Tibial artery (tissue), 4 donors: Measurements from ENCODE around the gene AEBP2.

Experiments used
- DNase-seq, 2 donors: peaks; one replicate each; pipeline ENCODE4 v3.0.0-alpha.2; 2019
- H3K27ac ChIP-seq, 2 donors: fragments of 200-600 bp; sonication (generic) in 1 of 2; 1 replicate in 1 of 2; 2 replicates in 1 of 2; pipeline ENCODE4 v1.5.1; 2018 to 2019; ENCODE audit warnings: mild to moderate bottlenecking in 1 of 2
- H3K27me3 ChIP-seq, 2 donors: fragments of 200-600 bp; sonication (generic) in 1 of 2; one replicate each; pipeline versions ENCODE4 v1.5.1 to v1.6.0; 2016 to 2019
- H3K36me3 ChIP-seq, 3 donors: fragments of 200-600 bp; sonication (generic) in 2 of 3; one replicate each; pipeline ENCODE4 v1.5.1; 2016 to 2019; ENCODE audit warnings: mild to moderate bottlenecking in 2 of 3
- H3K4me1 ChIP-seq, 4 donors: fragments of 200-600 bp; sonication (generic) in 2 of 4; 1 replicate in 3 of 4; 2 replicates in 1 of 4; pipeline ENCODE4 v1.5.1; 2016 to 2019
- H3K4me3 ChIP-seq, 2 donors: fragments of 200-600 bp; sonication (generic) in 1 of 2; 1 replicate in 1 of 2; 2 replicates in 1 of 2; pipeline ENCODE4 v1.5.1; 2018 to 2019; ENCODE audit warnings: mild to moderate bottlenecking in 2 of 2
- H3K9me3 ChIP-seq, 3 donors: fragments of 200-600 bp; sonication (generic) in 1 of 3; one replicate each; pipeline ENCODE4 v1.5.1; 2016 to 2019
- intact Hi-C: fragments of 100-400 bp; cut with DNase I; formaldehyde crosslinking; loops from one replicate; pipeline ENCODE4 v1.15.0; 2023; ENCODE audit warnings: low total_unique reads
- TF ChIP-seq, protein P1 (sequence below), 2 experiments: fragments of 200-600 bp in 1 of 2; fragments of 450-650 bp in 1 of 2; IDR thresholded peaks; one replicate each; pipeline ENCODE4 v1.5.1; 2017 to 2019; ENCODE audit warnings: antibody characterized with exemption in 2 of 2, mild to moderate bottlenecking in 1 of 2, moderate library complexity in 1 of 2

Gene AEBP2

DNA sequence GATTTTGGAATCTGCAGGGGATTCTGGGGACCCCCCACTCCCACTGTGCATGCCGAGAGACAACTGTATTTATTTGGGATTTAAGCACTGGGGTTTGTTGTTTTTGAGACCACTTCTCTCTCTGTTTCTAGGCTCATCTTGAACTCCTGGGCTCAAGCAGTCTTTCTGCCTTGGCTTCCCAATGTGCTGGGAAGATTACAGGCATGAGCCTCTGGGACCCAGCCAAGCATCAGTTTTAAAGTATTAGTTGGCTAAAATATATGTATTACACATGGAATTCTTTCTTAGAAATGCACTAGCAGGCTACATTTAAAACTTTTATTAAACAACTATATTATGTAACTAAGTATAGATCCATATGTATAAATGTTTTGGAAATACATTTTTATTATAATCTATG lies 78.3 kb downstream of the AEBP2 start:
- TF ChIP-seq, protein P1, sequence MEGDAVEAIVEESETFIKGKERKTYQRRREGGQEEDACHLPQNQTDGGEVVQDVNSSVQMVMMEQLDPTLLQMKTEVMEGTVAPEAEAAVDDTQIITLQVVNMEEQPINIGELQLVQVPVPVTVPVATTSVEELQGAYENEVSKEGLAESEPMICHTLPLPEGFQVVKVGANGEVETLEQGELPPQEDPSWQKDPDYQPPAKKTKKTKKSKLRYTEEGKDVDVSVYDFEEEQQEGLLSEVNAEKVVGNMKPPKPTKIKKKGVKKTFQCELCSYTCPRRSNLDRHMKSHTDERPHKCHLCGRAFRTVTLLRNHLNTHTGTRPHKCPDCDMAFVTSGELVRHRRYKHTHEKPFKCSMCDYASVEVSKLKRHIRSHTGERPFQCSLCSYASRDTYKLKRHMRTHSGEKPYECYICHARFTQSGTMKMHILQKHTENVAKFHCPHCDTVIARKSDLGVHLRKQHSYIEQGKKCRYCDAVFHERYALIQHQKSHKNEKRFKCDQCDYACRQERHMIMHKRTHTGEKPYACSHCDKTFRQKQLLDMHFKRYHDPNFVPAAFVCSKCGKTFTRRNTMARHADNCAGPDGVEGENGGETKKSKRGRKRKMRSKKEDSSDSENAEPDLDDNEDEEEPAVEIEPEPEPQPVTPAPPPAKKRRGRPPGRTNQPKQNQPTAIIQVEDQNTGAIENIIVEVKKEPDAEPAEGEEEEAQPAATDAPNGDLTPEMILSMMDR (IDR thresholded peaks at IDR 0.05), result no peak
- intact Hi-C loops, result no loop called here
- H3K36me3 ChIP-seq, result peaks cover 4 to 8% (median 4%) of the 10 kb centered on the region in 3 donors
- H3K4me3 ChIP-seq, result no peak overlapping the region
- no peak for DNase-seq
- no peaks in the 10 kb centered on the region for H3K9me3 ChIP-seq
- no peaks in the 10 kb centered on the region for H3K27me3 ChIP-seq
- peaks cover 0 to 61% (median 19%) of the 10 kb centered on the region in 4 donors for H3K4me1 ChIP-seq
- H3K27ac ChIP-seq, result peak overlapping the region in 1 of 2 donors; percentile 14

DNA sequence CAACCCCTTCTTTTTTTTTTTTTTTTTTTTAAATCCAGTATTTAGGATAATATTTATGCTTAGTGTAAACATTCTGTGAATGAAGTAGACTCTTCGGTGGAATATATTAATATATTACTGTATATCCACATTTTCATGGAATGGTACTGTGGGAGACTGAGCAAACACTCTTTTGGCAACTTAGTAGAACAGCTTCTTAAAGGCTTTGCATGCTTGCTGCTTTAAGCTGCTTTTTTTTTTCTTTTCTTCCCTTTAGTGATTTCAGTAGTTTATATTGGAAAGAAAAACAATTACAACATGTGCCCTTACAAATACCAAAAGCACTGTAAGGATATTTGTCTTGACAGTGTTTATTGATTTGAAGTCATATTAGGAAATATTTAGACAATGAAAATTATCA lies 78.9 kb downstream of the AEBP2 start:
- Histone ChIP-seq H3K36me3 (peaks cover 0 to 2% (median 0%) of the 10 kb centered on the region in 3 donors), H3K4me3 (no peak overlapping the region), H3K4me1 (peaks cover 0 to 61% (median 19%) of the 10 kb centered on the region in 4 donors), H3K9me3 (no peaks in the 10 kb centered on the region), H3K27ac (no peak overlapping the region), H3K27me3 (no peaks in the 10 kb centered on the region)
- intact Hi-C loops, result no loop called here
- TF ChIP-seq, protein P1 (IDR thresholded peaks at IDR 0.05), result no peak
- DNase-seq, result no peak

DNA sequence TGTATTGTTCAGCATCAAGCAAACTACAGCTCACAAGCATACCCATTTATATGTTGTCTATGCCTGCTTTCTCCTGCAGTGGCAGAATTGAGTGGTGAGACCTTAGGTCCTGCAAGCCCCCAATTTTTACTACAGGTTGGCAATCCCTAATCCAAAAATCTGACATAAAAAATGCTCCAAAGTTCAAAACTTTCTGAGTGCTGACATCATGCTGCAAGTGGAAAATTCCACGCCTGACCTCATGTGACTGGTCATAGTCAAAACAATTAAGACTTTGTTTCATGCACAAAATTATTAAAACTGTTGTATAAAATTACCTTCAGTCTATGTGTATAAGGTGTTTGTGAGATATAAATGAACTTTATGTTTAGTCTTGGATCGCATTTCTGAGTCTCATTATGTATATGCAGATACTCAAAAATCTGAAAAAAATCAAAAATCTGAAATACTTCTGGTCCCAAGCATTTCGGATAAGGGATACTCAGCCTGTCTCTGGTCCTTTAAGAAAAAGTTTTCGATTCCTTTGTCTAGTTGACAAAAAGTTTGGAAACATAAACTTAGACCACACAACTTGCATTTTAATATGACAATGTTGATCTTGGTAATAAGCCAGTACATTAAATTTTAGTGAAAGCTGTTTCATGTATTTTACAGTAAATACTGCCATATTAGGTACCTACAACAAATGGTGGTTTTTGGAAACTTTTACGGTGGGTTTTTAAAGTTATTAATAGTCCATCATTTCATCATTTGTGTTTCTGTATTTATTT lies 81.5 kb downstream of the AEBP2 start:
- intact Hi-C loops, result no loop called here
- Histone ChIP-seq H3K9me3 (no peaks in the 10 kb centered on the region), H3K4me3 (no peak overlapping the region), H3K4me1 (peaks cover 0 to 53% (median 13%) of the 10 kb centered on the region in 4 donors), H3K27me3 (no peaks in the 10 kb centered on the region), H3K36me3 (no peaks in the 10 kb centered on the region), H3K27ac (peak overlapping the region; percentile 2 to 3)
- DNase-seq, result no peak
- TF ChIP-seq, protein P1 (IDR thresholded peaks at IDR 0.05), result no peak

DNA sequence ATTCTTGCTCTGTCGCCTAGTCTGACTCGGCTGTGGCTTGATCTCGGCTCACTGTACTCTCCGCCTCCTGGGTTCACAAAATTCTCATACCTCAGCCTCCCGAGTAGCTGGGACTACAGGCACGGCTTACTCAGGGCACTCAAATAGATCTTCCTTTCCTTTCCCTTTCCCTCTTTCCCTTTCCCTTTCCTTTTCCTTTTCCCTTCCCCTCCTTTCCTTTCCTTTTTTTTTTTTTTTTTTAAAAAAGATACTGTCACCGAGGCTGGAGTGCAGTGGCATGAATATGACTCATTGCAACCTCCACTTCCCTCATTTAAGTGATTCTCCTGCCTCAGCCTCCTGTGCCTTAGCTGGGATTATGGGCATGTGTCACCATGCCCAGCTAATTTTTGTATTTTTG lies 86.0 kb downstream of the AEBP2 start:
- no peak for DNase-seq
- no peaks in the 10 kb centered on the region for H3K9me3 ChIP-seq

DNA sequence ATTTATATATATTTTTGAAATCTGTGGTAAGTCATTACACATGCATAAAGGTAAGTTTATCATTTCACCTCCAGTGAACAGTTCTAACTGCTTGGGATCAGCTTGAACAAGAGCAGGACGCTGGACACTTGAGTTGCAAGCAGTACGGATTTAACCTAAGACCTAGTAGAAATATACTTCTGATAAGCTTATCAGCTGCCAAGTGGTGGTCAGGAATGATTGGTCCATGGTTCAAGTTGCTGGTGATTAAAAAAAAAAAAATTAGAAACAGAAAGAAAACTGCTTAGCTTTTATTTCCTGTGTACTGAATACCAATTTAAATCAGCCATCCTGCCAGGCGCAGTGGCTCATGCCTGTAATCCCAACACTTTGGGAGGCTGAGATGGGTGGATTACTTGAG lies 88.6 kb downstream of the AEBP2 start:
- Histone ChIP-seq H3K27ac (no peak overlapping the region), H3K27me3 (no peaks in the 10 kb centered on the region), H3K4me1 (peaks cover 3 to 38% (median 11%) of the 10 kb centered on the region in 4 donors), H3K9me3 (no peaks in the 10 kb centered on the region), H3K4me3 (no peak overlapping the region), H3K36me3 (no peaks in the 10 kb centered on the region)
- intact Hi-C loops, result no loop called here
- TF ChIP-seq, protein P1 (IDR thresholded peaks at IDR 0.05), result no peak
- no peak for DNase-seq

More for the DNA sequence above, 86.0 kb downstream of the AEBP2 start:
- Histone ChIP-seq H3K36me3 (no peaks in the 10 kb centered on the region), H3K27me3 (no peaks in the 10 kb centered on the region), H3K4me1 (peaks cover under 1 to 33% (median 11%) of the 10 kb centered on the region in 4 donors), H3K4me3 (peak overlapping the region in 1 of 2 donors; percentile 10), H3K27ac (peak overlapping the region; percentile 25 to 43)
- TF ChIP-seq, protein P1 (IDR thresholded peaks at IDR 0.05), result no peak
- intact Hi-C loops, result no loop called here
